ENCODE results near the gene ZFP1.

GRCh38 chr16:75116911-75117245 is 31.4 kb upstream of the ZFP1 start:
- TF ChIP-seq CTCF (IDR thresholded peaks at IDR 0.05) (no peak), POLR2A (IDR thresholded peaks at IDR 0.05) (no peak), POLR2AphosphoS5 (IDR thresholded peaks at IDR 0.05) (no peak)

All from breast epithelium (tissue), 3 donors.